ENCODE data around the gene CENPQ.

The CENPQ gene

GRCh38 chr6:49522710-49523593 is 59.8 kb downstream of the CENPQ start:
- H3K4me3 ChIP-seq (ENCODE audit: extremely low read depth, insufficient read depth, low read length, poor library complexity, severe bottlenecking), result no peak overlapping the region
- no peaks in the 10 kb centered on the region for H3K4me1 ChIP-seq (ENCODE audit: control insufficient read depth, insufficient read depth, low read length, poor library complexity, severe bottlenecking)
- no peak overlapping the region for H3K27ac ChIP-seq (ENCODE audit: low read depth, low read length, severe bottlenecking)
- H3K36me3 ChIP-seq (ENCODE audit: control insufficient read depth, insufficient read depth, low read length), result no peaks in the 10 kb centered on the region
- WGBS, 2 experiments (ENCODE audit: insufficient coverage in 2 of 2), result 72 to 75% methylated on average over 3 of the region's 7 CpGs
- no peaks in the 10 kb centered on the region for H3K9me3 ChIP-seq (ENCODE audit: control insufficient read depth, low read length)

GRCh38 chr6:49523901-49524300 is 60.7 kb downstream of the CENPQ start:
- Histone ChIP-seq H3K9me3 (ENCODE audit: control insufficient read depth, low read length) (no peaks in the 10 kb centered on the region), H3K4me1 (ENCODE audit: control insufficient read depth, insufficient read depth, low read length, poor library complexity, severe bottlenecking) (no peaks in the 10 kb centered on the region), H3K4me3 (ENCODE audit: extremely low read depth, insufficient read depth, low read length, poor library complexity, severe bottlenecking) (no peak overlapping the region), H3K27ac (ENCODE audit: low read depth, low read length, severe bottlenecking) (no peak overlapping the region), H3K36me3 (ENCODE audit: control insufficient read depth, insufficient read depth, low read length) (no peaks in the 10 kb centered on the region)
- 100% methylated on average over 1 of the region's 1 CpG; no CpG with 5 or more reads in 1 of the 2 experiments for WGBS, 2 experiments (ENCODE audit: insufficient coverage in 2 of 2)

- H3K36me3 ChIP-seq (ENCODE audit: control insufficient read depth, insufficient read depth, low read length), result no peaks in the 10 kb centered on the region
- H3K9me3 ChIP-seq (ENCODE audit: control insufficient read depth, low read length), result no peaks in the 10 kb centered on the region
- H3K27ac ChIP-seq (ENCODE audit: low read depth, low read length, severe bottlenecking), result no peak overlapping the region
- WGBS, 2 experiments (ENCODE audit: insufficient coverage in 2 of 2), result 91 to 92% methylated on average over 4 to 6 of the region's 7 CpGs
- no peaks in the 10 kb centered on the region for H3K4me1 ChIP-seq (ENCODE audit: control insufficient read depth, insufficient read depth, low read length, poor library complexity, severe bottlenecking)
- no peak overlapping the region for H3K4me3 ChIP-seq (ENCODE audit: extremely low read depth, insufficient read depth, low read length, poor library complexity, severe bottlenecking)
Observed at GRCh38 chr6:49524541-49524940, 61.4 kb downstream of the CENPQ start.

DNA sequence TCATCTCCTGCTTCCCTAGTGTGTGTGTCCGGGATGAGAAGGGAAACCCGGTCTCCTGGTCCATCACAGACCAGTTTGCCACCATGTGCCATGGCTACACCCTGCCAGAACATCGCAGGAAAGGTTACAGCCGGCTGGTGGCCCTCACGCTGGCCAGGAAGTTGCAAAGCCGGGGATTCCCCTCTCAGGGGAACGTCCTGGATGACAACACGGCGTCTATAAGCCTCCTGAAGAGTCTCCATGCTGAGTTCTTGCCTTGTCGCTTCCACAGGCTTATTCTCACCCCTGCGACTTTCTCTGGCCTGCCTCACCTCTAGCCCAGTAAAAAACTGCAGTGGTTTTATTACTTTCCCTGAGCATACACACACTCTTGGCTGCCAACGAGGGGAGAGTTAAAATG is 63.4 kb downstream of the CENPQ start:
- Histone ChIP-seq H3K9me3 (ENCODE audit: control insufficient read depth, low read length) (no peaks in the 10 kb centered on the region), H3K36me3 (ENCODE audit: control insufficient read depth, insufficient read depth, low read length) (no peaks in the 10 kb centered on the region), H3K27ac (ENCODE audit: low read depth, low read length, severe bottlenecking) (no peak overlapping the region), H3K4me1 (ENCODE audit: control insufficient read depth, insufficient read depth, low read length, poor library complexity, severe bottlenecking) (no peaks in the 10 kb centered on the region), H3K4me3 (ENCODE audit: extremely low read depth, insufficient read depth, low read length, poor library complexity, severe bottlenecking) (no peak overlapping the region)
- WGBS, 2 experiments (ENCODE audit: insufficient coverage in 2 of 2), result 88 to 90% methylated on average over 8 to 11 of the region's 12 CpGs

GRCh38 chr6:49527320-49527719 is 64.2 kb downstream of the CENPQ start:
- H3K4me3 ChIP-seq (ENCODE audit: extremely low read depth, insufficient read depth, low read length, poor library complexity, severe bottlenecking), result no peak overlapping the region
- H3K9me3 ChIP-seq (ENCODE audit: control insufficient read depth, low read length), result no peaks in the 10 kb centered on the region
- H3K4me1 ChIP-seq (ENCODE audit: control insufficient read depth, insufficient read depth, low read length, poor library complexity, severe bottlenecking), result no peaks in the 10 kb centered on the region
- H3K36me3 ChIP-seq (ENCODE audit: control insufficient read depth, insufficient read depth, low read length), result no peaks in the 10 kb centered on the region
- 43 to 60% methylated on average over 1 of the region's 1 CpG for WGBS, 2 experiments (ENCODE audit: insufficient coverage in 2 of 2)
- H3K27ac ChIP-seq (ENCODE audit: low read depth, low read length, severe bottlenecking), result no peak overlapping the region

DNA sequence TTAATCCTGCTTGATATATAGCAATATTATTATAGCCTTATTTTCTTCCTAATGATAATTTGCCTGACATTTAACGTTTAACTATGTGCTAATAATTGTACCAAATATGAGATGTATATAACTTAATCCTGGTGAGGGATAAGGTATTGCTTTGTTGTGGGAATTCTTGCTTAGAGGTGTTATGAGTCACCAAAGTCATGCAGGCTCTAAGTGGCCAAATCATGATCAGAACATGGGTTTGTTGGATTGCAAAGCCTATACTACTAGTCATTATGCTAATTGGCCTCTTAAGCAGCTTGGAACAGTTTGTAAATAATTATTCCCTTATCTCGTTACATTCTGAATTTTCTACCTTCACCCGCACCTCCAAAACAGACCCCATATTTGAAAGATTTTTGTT is 65.4 kb downstream of the CENPQ start:
- no peaks in the 10 kb centered on the region for H3K4me1 ChIP-seq (ENCODE audit: control insufficient read depth, insufficient read depth, low read length, poor library complexity, severe bottlenecking)
- H3K4me3 ChIP-seq (ENCODE audit: extremely low read depth, insufficient read depth, low read length, poor library complexity, severe bottlenecking), result no peak overlapping the region
- H3K27ac ChIP-seq (ENCODE audit: low read depth, low read length, severe bottlenecking), result no peak overlapping the region
- 96% methylated on average over 2 of the region's 3 CpGs; no CpG with 5 or more reads in 1 of the 2 experiments for WGBS, 2 experiments (ENCODE audit: insufficient coverage in 2 of 2)
- no peaks in the 10 kb centered on the region for H3K36me3 ChIP-seq (ENCODE audit: control insufficient read depth, insufficient read depth, low read length)
- H3K9me3 ChIP-seq (ENCODE audit: control insufficient read depth, low read length), result no peaks in the 10 kb centered on the region

DNA sequence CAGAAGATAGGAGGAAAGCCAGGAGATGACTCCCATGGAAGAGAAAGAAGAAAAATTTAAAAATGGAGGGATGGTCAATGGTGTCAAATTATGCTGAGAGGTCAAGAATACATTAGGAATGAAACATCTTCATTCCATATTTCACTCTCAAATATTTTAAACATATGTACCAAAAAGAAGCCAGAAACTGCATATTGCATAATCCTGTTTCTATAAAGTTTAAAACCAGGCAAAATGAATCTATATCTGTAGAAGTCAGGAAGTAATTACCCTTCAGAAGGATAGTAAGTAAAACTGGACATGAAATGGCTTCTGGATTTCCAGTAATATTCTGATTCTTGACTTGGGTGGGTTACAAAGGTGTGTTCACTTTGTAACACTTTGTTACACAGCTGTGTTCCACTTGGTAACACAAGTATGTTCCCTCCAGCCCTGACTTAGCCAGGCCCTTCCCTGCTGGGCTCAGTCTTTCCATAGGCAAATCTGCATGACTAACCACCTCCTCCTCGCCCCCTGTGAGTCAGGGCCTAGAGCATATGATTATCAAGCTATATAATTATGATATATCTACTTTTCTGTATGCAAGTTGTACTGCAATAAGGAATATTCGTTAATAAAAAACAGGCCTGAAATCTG is 67.1 kb downstream of the CENPQ start:
- H3K4me3 ChIP-seq (ENCODE audit: extremely low read depth, insufficient read depth, low read length, poor library complexity, severe bottlenecking), result no peak overlapping the region
- WGBS, 2 experiments (ENCODE audit: insufficient coverage in 2 of 2), result no CpG with 5 or more reads among the region's 2 CpGs
- H3K4me1 ChIP-seq (ENCODE audit: control insufficient read depth, insufficient read depth, low read length, poor library complexity, severe bottlenecking), result no peaks in the 10 kb centered on the region
- H3K27ac ChIP-seq (ENCODE audit: low read depth, low read length, severe bottlenecking), result no peak overlapping the region
- H3K36me3 ChIP-seq (ENCODE audit: control insufficient read depth, insufficient read depth, low read length), result no peaks in the 10 kb centered on the region
- no peaks in the 10 kb centered on the region for H3K9me3 ChIP-seq (ENCODE audit: control insufficient read depth, low read length)

DNA sequence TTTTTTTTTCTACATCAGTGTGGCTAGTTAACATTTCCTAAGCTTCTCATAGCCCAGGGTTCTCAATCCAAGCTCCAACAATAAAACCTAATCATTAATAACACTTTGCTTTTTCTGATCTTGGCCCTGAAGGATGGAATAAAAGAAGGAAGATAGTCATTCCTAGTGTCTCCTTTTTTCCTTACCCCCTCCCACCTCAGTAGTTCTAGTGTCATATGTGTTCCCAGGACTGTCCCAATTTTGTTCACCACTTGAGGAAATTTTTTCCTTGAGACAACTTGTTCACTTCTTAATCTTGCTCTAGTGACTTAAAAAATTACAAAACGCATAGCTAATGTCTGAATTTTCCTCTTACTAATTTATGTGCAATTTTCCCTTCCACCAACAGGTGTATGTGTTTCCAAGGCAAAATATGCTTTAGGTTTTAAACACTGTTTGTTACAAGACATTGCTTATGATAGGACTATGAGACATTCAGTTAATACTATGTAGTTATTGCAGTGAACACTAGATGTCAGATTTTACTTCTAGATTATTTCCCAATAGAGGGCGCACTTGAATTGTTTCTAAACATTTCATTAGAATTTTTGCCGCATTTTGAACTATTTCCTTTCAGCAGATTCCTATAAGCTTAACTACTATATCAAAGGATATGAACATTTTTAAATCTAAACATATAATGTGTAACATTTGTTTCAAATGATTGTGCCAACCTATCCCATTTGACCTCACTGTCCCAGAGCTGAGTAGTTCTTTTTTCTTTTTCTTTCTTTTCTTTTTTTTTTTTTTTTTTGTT is 68.8 kb downstream of the CENPQ start:
- Histone ChIP-seq H3K4me1 (ENCODE audit: control insufficient read depth, insufficient read depth, low read length, poor library complexity, severe bottlenecking) (no peaks in the 10 kb centered on the region), H3K27ac (ENCODE audit: low read depth, low read length, severe bottlenecking) (no peak overlapping the region), H3K9me3 (ENCODE audit: control insufficient read depth, low read length) (no peaks in the 10 kb centered on the region), H3K36me3 (ENCODE audit: control insufficient read depth, insufficient read depth, low read length) (no peaks in the 10 kb centered on the region), H3K4me3 (ENCODE audit: extremely low read depth, insufficient read depth, low read length, poor library complexity, severe bottlenecking) (no peak overlapping the region)
- 25 to 100% methylated on average over 1 to 2 of the region's 3 CpGs for WGBS, 2 experiments (ENCODE audit: insufficient coverage in 2 of 2)

DNA sequence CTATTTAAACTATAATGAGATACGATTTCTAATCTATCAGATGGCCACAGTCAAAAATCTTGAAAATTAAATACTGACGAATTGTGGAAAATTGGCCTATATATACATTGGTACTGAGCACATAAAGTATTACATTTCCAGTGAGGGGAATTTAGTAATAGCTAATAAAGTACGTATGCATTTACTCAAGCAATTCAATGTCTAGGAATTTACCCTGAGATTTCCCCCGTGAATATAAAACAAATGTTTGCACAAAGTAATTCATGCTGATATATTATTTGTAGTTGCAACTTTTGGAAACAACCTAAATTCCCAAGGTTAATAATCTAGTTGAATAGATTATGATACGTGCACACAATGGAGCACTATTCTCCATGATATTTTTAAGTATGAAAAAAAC is 72.6 kb downstream of the CENPQ start:
- Histone ChIP-seq H3K9me3 (ENCODE audit: control insufficient read depth, low read length) (no peaks in the 10 kb centered on the region), H3K36me3 (ENCODE audit: control insufficient read depth, insufficient read depth, low read length) (no peaks in the 10 kb centered on the region), H3K27ac (ENCODE audit: low read depth, low read length, severe bottlenecking) (no peak overlapping the region), H3K4me3 (ENCODE audit: extremely low read depth, insufficient read depth, low read length, poor library complexity, severe bottlenecking) (no peak overlapping the region), H3K4me1 (ENCODE audit: control insufficient read depth, insufficient read depth, low read length, poor library complexity, severe bottlenecking) (no peaks in the 10 kb centered on the region)
- WGBS, 2 experiments (ENCODE audit: insufficient coverage in 2 of 2), result no CpG with 5 or more reads among the region's 5 CpGs

GRCh38 chr6:49539102-49539501 is 75.9 kb downstream of the CENPQ start:
- Histone ChIP-seq H3K4me3 (ENCODE audit: extremely low read depth, insufficient read depth, low read length, poor library complexity, severe bottlenecking) (no peak overlapping the region), H3K36me3 (ENCODE audit: control insufficient read depth, insufficient read depth, low read length) (no peaks in the 10 kb centered on the region), H3K4me1 (ENCODE audit: control insufficient read depth, insufficient read depth, low read length, poor library complexity, severe bottlenecking) (no peaks in the 10 kb centered on the region), H3K27ac (ENCODE audit: low read depth, low read length, severe bottlenecking) (no peak overlapping the region), H3K9me3 (ENCODE audit: control insufficient read depth, low read length) (no peaks in the 10 kb centered on the region)
- no CpG with 5 or more reads among the region's 3 CpGs for WGBS, 2 experiments (ENCODE audit: insufficient coverage in 2 of 2)

Measured in mesodermal cell (in vitro differentiated cells).